ENCODE data around the gene IL1RAP. TPM values are rescaled to one million over a fixed set of nuclear protein-coding genes. Genes with fewer than 3 reads are reported as not detected.

Gene IL1RAP
- total RNA-seq, 2 experiments from 2014 or later: 10.3 to 11.6 TPM

DNA sequence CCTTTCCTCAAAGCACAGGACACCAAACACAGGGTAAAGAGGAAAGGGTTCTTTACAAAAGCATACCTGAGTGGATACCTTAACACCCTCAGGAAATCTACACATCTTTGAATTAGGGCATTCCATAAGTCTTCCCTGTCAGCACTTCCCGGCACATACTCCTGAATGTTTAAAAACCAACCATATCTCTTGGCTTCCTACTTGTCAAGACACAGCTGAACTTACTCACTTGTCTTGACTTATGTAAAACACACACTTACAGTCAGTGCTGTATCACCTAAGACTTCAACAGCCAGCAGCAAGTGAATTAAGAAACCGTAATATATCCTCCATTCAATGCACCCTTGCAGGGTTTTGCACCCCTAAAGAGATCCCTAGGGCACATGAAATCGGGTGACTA is 17.5 kb downstream of the IL1RAP start:
- Mint-ChIP-seq H3K27me3 (ENCODE audit: low read depth) (no peaks in the 10 kb centered on the region), H3K27ac (no peak overlapping the region), H3K9me3 (ENCODE audit: insufficient read depth) (peaks cover 2% of the 10 kb centered on the region), H3K4me1 (ENCODE audit: low read depth) (peaks cover 1% of the 10 kb centered on the region), H3K36me3 (ENCODE audit: low read depth) (peaks cover 17% of the 10 kb centered on the region), H3K4me3 (no peak overlapping the region)
- no peak for DNase-seq
- no peak for ATAC-seq
- ChIA-PET CTCF (no interaction called here), POLR2A (no interaction called here)

DNA sequence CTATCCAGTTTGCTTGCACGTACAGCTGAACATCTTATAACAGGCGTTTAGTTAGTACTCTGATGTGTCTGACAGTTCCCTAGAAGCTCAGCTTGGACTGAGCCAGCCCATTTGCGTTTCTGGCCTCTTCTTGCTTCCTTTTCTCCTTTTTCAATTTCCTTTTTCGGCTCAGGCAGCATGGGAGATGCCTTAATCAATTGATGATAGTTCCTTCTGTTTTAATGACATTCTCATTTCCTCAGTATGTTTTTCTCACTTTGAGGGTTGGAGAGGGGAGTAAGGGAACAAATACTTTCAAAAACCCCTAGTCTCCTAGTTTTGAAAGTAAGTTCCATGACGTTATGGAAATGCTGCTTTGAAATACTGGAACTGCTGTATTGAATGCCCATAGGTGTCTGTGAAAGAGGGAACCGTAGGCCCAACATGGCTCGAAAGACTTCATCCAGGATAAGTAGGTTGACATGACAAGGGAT is 18.9 kb downstream of the IL1RAP start:
- H3K36me3 Mint-ChIP-seq (ENCODE audit: low read depth): peaks cover 17% of the 10 kb centered on the region
- DNase-seq (no peak), ATAC-seq (no peak)
- POLR2A ChIA-PET: no interaction called here
- no peaks in the 10 kb centered on the region for H3K27me3 Mint-ChIP-seq (ENCODE audit: low read depth)
- peaks cover 6% of the 10 kb centered on the region for H3K9me3 Mint-ChIP-seq (ENCODE audit: insufficient read depth)
- H3K4me3 Mint-ChIP-seq: no peak overlapping the region
- CTCF ChIA-PET: no interaction called here
- peaks cover 2% of the 10 kb centered on the region for H3K4me1 Mint-ChIP-seq (ENCODE audit: low read depth)
- no peak overlapping the region for H3K27ac Mint-ChIP-seq

DNA sequence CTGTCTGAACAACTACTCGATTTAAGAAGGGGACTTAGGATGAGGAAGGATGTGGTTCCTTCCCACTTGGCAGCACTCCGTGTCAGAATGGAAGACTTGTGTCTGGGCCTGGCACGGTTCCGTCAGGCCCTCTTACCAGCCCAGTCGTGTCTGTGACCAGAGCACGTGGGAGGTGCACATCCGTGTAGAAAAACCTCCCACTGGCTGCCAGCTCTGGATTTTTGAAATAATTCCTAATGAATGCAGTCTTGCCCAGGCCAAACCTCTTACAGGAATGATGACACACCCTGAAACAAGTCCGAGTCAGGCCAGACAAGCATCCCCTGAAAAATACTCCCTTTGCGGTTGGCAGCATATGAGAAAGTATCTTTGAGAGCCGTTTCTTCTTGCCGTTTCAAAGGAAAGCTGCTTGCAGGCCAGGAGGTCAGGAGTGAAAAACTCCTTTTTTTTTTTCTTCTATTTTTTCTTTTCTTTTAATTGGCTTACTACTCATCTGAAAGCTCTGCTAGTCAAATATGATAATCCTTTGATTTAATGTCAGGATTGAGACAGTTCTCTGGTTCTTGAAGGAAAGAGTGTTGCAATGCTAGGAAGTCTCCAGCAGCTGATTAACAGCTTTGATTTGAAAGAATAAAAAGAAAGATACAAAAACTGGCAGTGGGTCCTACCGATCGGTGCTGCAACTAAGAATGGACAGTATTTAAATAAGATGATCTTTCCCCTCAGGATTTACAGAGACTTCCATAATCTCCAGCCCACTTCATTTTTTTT is 19.8 kb downstream of the IL1RAP start:
- no peak overlapping the region for H3K4me3 Mint-ChIP-seq
- ATAC-seq: no peak
- no peak overlapping the region for H3K27ac Mint-ChIP-seq
- no peaks in the 10 kb centered on the region for H3K27me3 Mint-ChIP-seq (ENCODE audit: low read depth)
- DNase-seq: no peak
- H3K4me1 Mint-ChIP-seq (ENCODE audit: low read depth): peaks cover 5% of the 10 kb centered on the region
- peaks cover 15% of the 10 kb centered on the region for H3K36me3 Mint-ChIP-seq (ENCODE audit: low read depth)
- H3K9me3 Mint-ChIP-seq (ENCODE audit: insufficient read depth): peaks cover 6% of the 10 kb centered on the region
- CTCF ChIA-PET: interaction anchor here (1.0 to 1.1 kb wide), 2 partner anchors 11 to 85 kb away, joined by 3 read pairs; no protein-coding TSS in a partner anchor
- POLR2A ChIA-PET: no interaction called here

DNA sequence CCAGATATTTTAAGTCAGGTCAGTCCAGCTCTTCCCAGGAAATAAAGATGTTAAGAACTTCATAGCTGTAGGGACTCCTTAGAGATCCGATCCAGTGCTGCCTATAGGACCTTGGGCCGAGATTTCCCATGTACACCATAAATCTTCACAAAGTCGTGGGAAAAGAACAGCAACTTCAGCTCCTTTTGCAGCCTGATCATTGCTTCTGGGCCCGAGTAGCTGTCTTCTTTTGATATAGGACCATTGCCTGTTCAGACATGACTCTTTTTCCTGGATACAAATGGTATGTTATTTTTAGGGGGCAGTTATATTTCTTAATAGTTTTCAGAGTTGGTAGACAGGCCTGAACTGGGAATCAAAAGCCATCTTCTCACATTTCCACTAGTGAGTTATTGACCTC is 20.5 kb downstream of the IL1RAP start:
- POLR2A ChIA-PET: no interaction called here
- CTCF ChIA-PET: interaction anchor here (1.0 to 1.1 kb wide), 2 partner anchors 11 to 84 kb away, joined by 3 read pairs; no protein-coding TSS in a partner anchor
- no peak overlapping the region for H3K27ac Mint-ChIP-seq

DNA sequence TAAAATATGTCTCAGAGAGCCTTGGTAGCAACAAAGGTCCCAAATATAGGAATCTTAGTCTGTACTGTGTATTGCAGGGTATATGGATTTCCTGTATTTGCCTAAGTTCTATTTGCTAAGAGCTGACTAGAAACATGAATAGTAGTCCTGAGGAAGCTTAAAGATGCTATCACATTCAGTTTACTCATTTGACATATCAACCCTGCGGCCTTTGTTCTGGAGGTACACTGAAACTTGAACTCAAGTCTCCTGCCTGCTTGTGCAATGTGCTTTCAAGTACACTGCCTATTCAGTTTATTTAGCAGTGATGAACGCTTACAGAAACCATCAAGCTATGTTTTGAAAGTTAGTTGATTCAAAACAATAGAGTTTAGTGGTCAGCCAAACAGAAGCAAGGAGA is 21.1 kb downstream of the IL1RAP start:
- Mint-ChIP-seq H3K27me3 (ENCODE audit: low read depth) (no peaks in the 10 kb centered on the region), H3K9me3 (ENCODE audit: insufficient read depth) (peaks cover 6% of the 10 kb centered on the region), H3K4me1 (ENCODE audit: low read depth) (peaks cover 5% of the 10 kb centered on the region), H3K4me3 (no peak overlapping the region), H3K36me3 (ENCODE audit: low read depth) (peaks cover 12% of the 10 kb centered on the region), H3K27ac (no peak overlapping the region)
- POLR2A ChIA-PET: no interaction called here
- CTCF ChIA-PET: interaction anchor here (0.7 kb wide), 1 partner anchor 9 kb away, joined by 3 read pairs; no protein-coding TSS in a partner anchor
- no peak for DNase-seq
- no peak for ATAC-seq

More for the DNA sequence above, 20.5 kb downstream of the IL1RAP start:
- Mint-ChIP-seq H3K9me3 (ENCODE audit: insufficient read depth) (peaks cover 6% of the 10 kb centered on the region), H3K27me3 (ENCODE audit: low read depth) (no peaks in the 10 kb centered on the region), H3K4me3 (no peak overlapping the region), H3K36me3 (ENCODE audit: low read depth) (peaks cover 13% of the 10 kb centered on the region), H3K4me1 (ENCODE audit: low read depth) (peaks cover 5% of the 10 kb centered on the region)
- DNase-seq (no peak), ATAC-seq (no peak)

DNA sequence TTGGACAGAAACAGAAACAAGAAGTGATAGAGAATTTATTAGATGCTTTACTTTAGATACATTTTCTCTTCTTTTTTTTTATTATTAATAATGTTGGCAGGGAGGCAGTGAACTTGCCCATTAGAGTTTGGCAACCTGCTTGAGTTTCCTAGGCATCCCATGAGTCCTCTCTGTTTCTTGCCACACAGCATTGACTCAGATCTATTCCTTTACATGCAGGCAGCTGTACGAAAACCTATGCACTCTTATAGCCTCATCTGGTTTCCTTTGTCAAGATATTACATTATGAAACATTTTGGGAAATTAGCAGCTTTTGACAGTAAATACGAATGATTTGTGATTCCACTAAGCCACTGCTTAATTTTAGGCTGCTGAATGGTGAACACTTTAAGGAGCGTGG is 23.3 kb downstream of the IL1RAP start:
- Mint-ChIP-seq H3K36me3 (ENCODE audit: low read depth) (peaks cover 8% of the 10 kb centered on the region), H3K4me1 (ENCODE audit: low read depth) (peaks cover 5% of the 10 kb centered on the region), H3K9me3 (ENCODE audit: insufficient read depth) (peaks cover 6% of the 10 kb centered on the region), H3K27ac (no peak overlapping the region), H3K4me3 (no peak overlapping the region), H3K27me3 (ENCODE audit: low read depth) (no peaks in the 10 kb centered on the region)
- ATAC-seq: no peak
- ChIA-PET CTCF (interaction anchor here (1.4 kb wide), 1 partner anchor 12 kb away, joined by 4 read pairs; no protein-coding TSS in a partner anchor), POLR2A (no interaction called here)
- no peak for DNase-seq

DNA sequence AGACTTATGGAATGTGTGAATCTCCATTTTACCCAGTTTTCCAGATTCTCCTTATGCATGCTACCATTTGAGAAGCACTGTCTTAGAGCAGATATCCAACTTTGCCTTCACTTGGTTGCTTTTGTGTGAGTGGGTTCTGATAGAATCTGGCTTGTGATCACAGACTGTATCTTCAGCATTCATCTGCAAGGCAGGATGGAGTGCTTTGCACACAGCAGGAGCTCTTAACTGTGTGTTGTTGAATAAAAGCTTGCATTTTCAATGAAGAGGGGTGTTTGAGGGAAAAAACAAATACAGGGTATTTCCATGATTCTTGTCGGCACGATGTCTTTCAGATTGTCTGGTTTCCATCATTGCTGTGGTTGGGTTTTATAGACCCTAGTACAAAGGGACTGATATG is 24.4 kb downstream of the IL1RAP start:
- Mint-ChIP-seq H3K36me3 (ENCODE audit: low read depth) (peaks cover 6% of the 10 kb centered on the region), H3K27me3 (ENCODE audit: low read depth) (no peaks in the 10 kb centered on the region), H3K4me3 (no peak overlapping the region), H3K9me3 (ENCODE audit: insufficient read depth) (peaks cover 6% of the 10 kb centered on the region), H3K4me1 (ENCODE audit: low read depth) (peaks cover 5% of the 10 kb centered on the region), H3K27ac (no peak overlapping the region)
- no peak for ATAC-seq
- POLR2A ChIA-PET: no interaction called here
- no peak for DNase-seq
- CTCF ChIA-PET: interaction anchor here (1.4 kb wide), 2 partner anchors 13 to 159 kb away, joined by 3 to 4 read pairs; no protein-coding TSS in a partner anchor

DNA sequence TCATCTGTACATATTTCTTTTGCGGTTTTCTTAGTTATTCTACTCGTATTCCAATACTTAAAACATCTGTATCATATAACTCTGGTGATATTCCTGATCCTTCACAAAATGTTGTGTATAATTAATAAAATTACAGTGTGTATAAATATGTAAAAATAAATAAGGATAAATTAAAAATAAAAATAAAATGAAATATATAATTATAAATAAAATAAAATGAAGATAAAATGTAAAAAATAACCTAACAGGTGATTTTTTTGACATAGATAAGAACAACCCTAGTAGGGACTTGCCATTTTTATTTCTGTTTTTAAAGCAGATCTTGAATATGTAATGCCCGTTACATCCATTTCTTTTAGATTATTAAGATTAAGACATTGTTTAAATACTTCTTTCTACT is 25.6 kb downstream of the IL1RAP start:
- Mint-ChIP-seq H3K4me3 (no peak overlapping the region), H3K36me3 (ENCODE audit: low read depth) (peaks cover 2% of the 10 kb centered on the region), H3K9me3 (ENCODE audit: insufficient read depth) (peaks cover 6% of the 10 kb centered on the region), H3K27ac (no peak overlapping the region), H3K4me1 (ENCODE audit: low read depth) (peaks cover 4% of the 10 kb centered on the region), H3K27me3 (ENCODE audit: low read depth) (no peaks in the 10 kb centered on the region)
- no peak for ATAC-seq
- POLR2A ChIA-PET: no interaction called here
- DNase-seq: no peak
- CTCF ChIA-PET: no interaction called here

DNA sequence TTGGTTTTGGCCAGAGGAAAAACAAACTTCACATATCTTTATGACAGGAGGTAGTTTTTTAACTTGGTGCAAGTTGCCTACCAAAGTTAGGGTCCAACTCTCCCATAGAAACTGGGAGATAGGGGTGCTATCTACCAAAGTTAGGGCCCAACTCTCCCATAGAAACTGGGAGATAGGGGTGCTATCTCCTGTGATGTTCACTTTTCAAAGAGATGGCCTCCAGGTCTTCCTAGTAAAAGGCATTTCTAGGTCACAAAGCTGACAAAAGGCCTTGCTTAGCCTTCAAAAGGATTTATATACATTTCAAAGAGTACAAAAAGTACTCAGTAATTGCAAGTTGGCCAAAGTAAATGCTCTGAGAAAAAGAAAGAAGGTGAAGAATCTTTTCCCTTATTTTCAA is 27.1 kb downstream of the IL1RAP start:
- ATAC-seq: no peak

DNA sequence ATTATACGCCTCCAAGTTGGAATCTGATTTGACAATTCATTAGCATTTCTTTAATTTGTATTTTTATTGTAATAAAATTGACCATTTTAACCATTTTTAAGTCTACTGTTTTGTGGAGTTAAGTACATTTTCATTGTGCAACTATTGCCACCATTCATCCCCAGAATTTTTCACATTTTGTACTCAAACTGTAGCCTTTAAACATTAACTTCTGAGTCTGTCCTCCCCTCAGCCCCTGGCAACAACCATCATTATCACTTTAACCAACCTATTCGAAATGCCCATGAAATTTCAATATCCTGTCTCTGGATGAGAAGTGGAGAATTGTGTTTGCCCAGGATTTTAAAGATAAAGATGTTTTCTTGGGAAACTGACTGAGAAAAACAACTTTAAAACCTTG is 27.7 kb downstream of the IL1RAP start:
- Mint-ChIP-seq H3K9me3 (ENCODE audit: insufficient read depth) (peaks cover 3% of the 10 kb centered on the region), H3K27me3 (ENCODE audit: low read depth) (no peaks in the 10 kb centered on the region), H3K4me1 (ENCODE audit: low read depth) (peaks cover 4% of the 10 kb centered on the region), H3K36me3 (ENCODE audit: low read depth) (peaks cover 2% of the 10 kb centered on the region), H3K4me3 (no peak overlapping the region), H3K27ac (no peak overlapping the region)
- ATAC-seq (no peak), DNase-seq (no peak)
- CTCF ChIA-PET: no interaction called here
- POLR2A ChIA-PET: no interaction called here

More for the DNA sequence above, 27.1 kb downstream of the IL1RAP start:
- peaks cover 2% of the 10 kb centered on the region for H3K36me3 Mint-ChIP-seq (ENCODE audit: low read depth)
- DNase-seq: no peak
- H3K27me3 Mint-ChIP-seq (ENCODE audit: low read depth): no peaks in the 10 kb centered on the region
- POLR2A ChIA-PET: no interaction called here
- H3K9me3 Mint-ChIP-seq (ENCODE audit: insufficient read depth): peaks cover 6% of the 10 kb centered on the region
- H3K27ac Mint-ChIP-seq: no peak overlapping the region
- H3K4me3 Mint-ChIP-seq: no peak overlapping the region
- CTCF ChIA-PET: no interaction called here
- peaks cover 4% of the 10 kb centered on the region for H3K4me1 Mint-ChIP-seq (ENCODE audit: low read depth)

DNA sequence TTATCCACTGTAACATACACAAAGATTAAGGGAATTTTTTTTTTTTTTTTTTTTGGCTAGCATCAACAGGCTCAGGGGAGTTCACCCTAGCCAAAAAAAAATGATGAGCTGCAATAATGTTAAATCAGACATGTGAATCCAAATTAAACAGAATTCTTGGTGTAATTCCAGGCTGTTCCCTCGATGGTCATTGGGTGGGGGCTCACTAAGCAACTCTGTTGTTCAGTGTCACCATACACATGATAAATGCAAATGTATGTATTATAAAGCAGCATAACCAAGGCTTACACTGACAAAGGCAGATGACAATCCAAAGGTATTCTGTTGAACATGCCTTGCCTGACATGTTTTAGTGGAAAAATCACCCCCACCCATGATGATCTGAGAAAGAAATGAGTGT is 29.0 kb downstream of the IL1RAP start:
- ChIA-PET POLR2A (no interaction called here), CTCF (no interaction called here)
- Mint-ChIP-seq H3K27me3 (ENCODE audit: low read depth) (no peaks in the 10 kb centered on the region), H3K4me3 (no peak overlapping the region), H3K36me3 (ENCODE audit: low read depth) (peaks cover 2% of the 10 kb centered on the region), H3K4me1 (ENCODE audit: low read depth) (peaks cover 2% of the 10 kb centered on the region), H3K9me3 (ENCODE audit: insufficient read depth) (no peaks in the 10 kb centered on the region), H3K27ac (no peak overlapping the region)
- DNase-seq (no peak), ATAC-seq (no peak)

DNA sequence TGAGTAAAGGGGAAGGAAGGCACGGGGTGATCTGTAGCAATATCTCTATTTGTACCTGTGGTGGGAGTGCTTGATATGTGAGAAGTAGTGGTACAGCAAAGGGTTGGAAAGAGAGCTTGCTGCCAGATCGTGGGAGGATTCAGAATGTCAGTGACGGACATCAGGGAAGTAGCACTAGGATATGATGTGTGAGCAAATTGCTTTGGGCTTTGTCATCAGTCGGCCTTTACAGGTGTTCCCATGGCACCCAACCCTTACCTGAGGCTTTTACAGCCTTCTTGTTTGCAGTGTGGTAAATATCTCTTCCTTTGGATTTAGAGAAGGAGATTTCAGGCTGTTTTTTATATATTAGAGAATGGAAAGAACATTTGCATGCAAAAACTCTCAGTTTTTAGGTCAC is 29.8 kb downstream of the IL1RAP start:
- DNase-seq (no peak), ATAC-seq (no peak)
- Mint-ChIP-seq H3K9me3 (ENCODE audit: insufficient read depth) (no peaks in the 10 kb centered on the region), H3K27ac (no peak overlapping the region), H3K27me3 (ENCODE audit: low read depth) (no peaks in the 10 kb centered on the region), H3K4me3 (no peak overlapping the region), H3K36me3 (ENCODE audit: low read depth) (peaks cover 2% of the 10 kb centered on the region), H3K4me1 (ENCODE audit: low read depth) (no peaks in the 10 kb centered on the region)
- CTCF ChIA-PET: no interaction called here
- POLR2A ChIA-PET: no interaction called here

Data from activated CD8-positive, alpha-beta T cell treated with anti-CD3 and anti-CD28 coated beads, Interleukin-2, amount 10 ng/mL, durations not matched to agents 7 days and 5 days (primary cell).